DOHH2 (cell line): Measurements from ENCODE around the gene RPL10.

Experiments used
- H3F3A ChIP-seq: fragments of 200-600 bp; sonication (generic), shearing (Covaris generic); 2 replicates; pipeline ENCODE4 v1.6.0; 2016; ENCODE audit warnings: antibody characterized with exemption, mild to moderate bottlenecking; ENCODE audit not compliant: control insufficient read depth, insufficient read depth
- H3K27ac ChIP-seq: fragments of 200-600 bp; sonication (generic); 2 replicates; pipeline ENCODE4 v1.5.1; 2014; ENCODE audit warnings: low read depth, mild to moderate bottlenecking, low read length, moderate library complexity
- H3K27me3 ChIP-seq: fragments of 200-600 bp; sonication (generic); 2 replicates; pipeline ENCODE4 v1.6.1; 2014; ENCODE audit warnings: mild to moderate bottlenecking, low read length, mixed read lengths; ENCODE audit not compliant: control insufficient read depth
- H3K36me3 ChIP-seq: fragments of 200-600 bp; sonication (generic); 2 replicates; pipeline ENCODE4 v1.6.1; 2014; ENCODE audit warnings: mild to moderate bottlenecking, low read length, moderate library complexity, mixed read lengths; ENCODE audit not compliant: control insufficient read depth
- H3K4me1 ChIP-seq: fragments of 200-600 bp; sonication (generic); 2 replicates; pipeline ENCODE4 v1.6.1; 2014; ENCODE audit warnings: mild to moderate bottlenecking, low read length, mixed read lengths; ENCODE audit not compliant: control insufficient read depth
- H3K4me2 ChIP-seq: fragments of 200-600 bp; sonication (generic); 2 replicates; pipeline ENCODE4 v1.6.0; 2014; ENCODE audit warnings: mild to moderate bottlenecking, low read length, moderate library complexity
- H3K4me3 ChIP-seq: fragments of 200-600 bp; sonication (generic); 2 replicates; pipeline ENCODE4 v1.5.1; 2014; ENCODE audit warnings: mild to moderate bottlenecking, low read length, mixed read lengths
- H3K79me2 ChIP-seq: fragments of 200-600 bp; sonication (generic); 2 replicates; pipeline ENCODE4 v1.6.1; 2014; ENCODE audit warnings: mild to moderate bottlenecking, low read length, mixed read lengths; ENCODE audit not compliant: control insufficient read depth
- H3K9me2 ChIP-seq: fragments of 200-600 bp; sonication (generic); replicated peaks from 2 replicates; pipeline ENCODE4 v1.6.1; 2014; ENCODE audit warnings: mild to moderate bottlenecking, low read length, mixed read lengths; ENCODE audit not compliant: control insufficient read depth
- H3K9me3 ChIP-seq: fragments of 200-600 bp; sonication (generic); 2 replicates; pipeline ENCODE4 v1.6.1; 2014; ENCODE audit warnings: antibody characterized with exemption, low read length, mixed read lengths; ENCODE audit not compliant: control insufficient read depth, insufficient read depth
- H4K20me1 ChIP-seq: fragments of 200-600 bp; sonication (generic); 2 replicates; pipeline ENCODE4 v1.6.0; 2014; ENCODE audit warnings: low read depth, mild to moderate bottlenecking, antibody characterized with exemption, low read length, moderate library complexity; ENCODE audit not compliant: control insufficient read depth, insufficient read depth
- EZH2phosphoT487 ChIP-seq: fragments of 200-600 bp; sonication (generic); IDR thresholded peaks from 2 replicates; pipeline ENCODE4 v1.6.1; 2017; ENCODE audit warnings: borderline replicate concordance, mild to moderate bottlenecking, antibody characterized with exemption, low read length, moderate library complexity, mixed read lengths
- TF ChIP-seq, protein P1 (sequence below): fragments of 200-600 bp; sonication (generic); IDR thresholded peaks from one replicate; pipeline ENCODE4 v1.5.1; 2014; ENCODE audit warnings: antibody characterized with exemption, mild to moderate bottlenecking, low read depth, low read length; ENCODE audit not compliant: poor library complexity, severe bottlenecking

The RPL10 gene

GRCh38 chrX:154430916-154431315 lies 32.7 kb downstream of the RPL10 start:
- TF ChIP-seq EZH2phosphoT487 = no peak
- TF ChIP-seq, protein P1, sequence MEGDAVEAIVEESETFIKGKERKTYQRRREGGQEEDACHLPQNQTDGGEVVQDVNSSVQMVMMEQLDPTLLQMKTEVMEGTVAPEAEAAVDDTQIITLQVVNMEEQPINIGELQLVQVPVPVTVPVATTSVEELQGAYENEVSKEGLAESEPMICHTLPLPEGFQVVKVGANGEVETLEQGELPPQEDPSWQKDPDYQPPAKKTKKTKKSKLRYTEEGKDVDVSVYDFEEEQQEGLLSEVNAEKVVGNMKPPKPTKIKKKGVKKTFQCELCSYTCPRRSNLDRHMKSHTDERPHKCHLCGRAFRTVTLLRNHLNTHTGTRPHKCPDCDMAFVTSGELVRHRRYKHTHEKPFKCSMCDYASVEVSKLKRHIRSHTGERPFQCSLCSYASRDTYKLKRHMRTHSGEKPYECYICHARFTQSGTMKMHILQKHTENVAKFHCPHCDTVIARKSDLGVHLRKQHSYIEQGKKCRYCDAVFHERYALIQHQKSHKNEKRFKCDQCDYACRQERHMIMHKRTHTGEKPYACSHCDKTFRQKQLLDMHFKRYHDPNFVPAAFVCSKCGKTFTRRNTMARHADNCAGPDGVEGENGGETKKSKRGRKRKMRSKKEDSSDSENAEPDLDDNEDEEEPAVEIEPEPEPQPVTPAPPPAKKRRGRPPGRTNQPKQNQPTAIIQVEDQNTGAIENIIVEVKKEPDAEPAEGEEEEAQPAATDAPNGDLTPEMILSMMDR = no peak
- no peak overlapping the region for H3K27ac ChIP-seq

DNA sequence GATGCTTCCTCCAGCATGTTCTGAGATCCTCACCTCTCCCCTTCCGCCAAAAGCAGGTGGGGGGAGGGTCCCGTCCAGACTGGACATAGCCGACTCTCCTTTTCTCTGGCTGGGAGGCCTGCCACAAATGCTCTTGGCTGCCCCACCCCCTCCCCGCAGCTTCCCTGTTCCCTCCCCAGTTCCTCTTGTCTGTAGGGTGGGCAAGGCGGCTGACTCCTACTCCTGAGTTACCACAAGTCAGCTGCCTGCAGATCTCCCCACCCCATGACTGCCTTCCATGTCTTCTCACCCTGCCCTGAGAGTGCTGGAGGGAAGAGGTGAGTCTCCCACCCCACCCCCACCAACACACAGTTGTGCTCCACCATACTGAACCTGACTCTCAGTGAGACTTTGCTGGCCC lies 33.2 kb downstream of the RPL10 start:
- Histone ChIP-seq H3K9me3 (no peaks in the 10 kb centered on the region), H3K27ac (no peak overlapping the region), H4K20me1 (no peaks in the 10 kb centered on the region), H3K27me3 (no peaks in the 10 kb centered on the region), H3F3A (no peaks in the 10 kb centered on the region), H3K36me3 (no peaks in the 10 kb centered on the region; the same call in 1 of the 2 replicates), H3K79me2 (peaks cover 25% of the 10 kb centered on the region), H3K9me2 (no peaks in the 10 kb centered on the region), H3K4me2 (no peak overlapping the region), H3K4me1 (peaks cover 20% of the 10 kb centered on the region), H3K4me3 (no peak overlapping the region)
- TF ChIP-seq, protein P1 = no peak
- no peak for TF ChIP-seq EZH2phosphoT487

More at GRCh38 chrX:154430916-154431315, 32.7 kb downstream of the RPL10 start:
- Histone ChIP-seq H3K27me3 (no peaks in the 10 kb centered on the region), H4K20me1 (no peaks in the 10 kb centered on the region), H3K9me2 (no peaks in the 10 kb centered on the region), H3K79me2 (peaks cover 25% of the 10 kb centered on the region), H3K4me3 (no peak overlapping the region), H3F3A (no peaks in the 10 kb centered on the region), H3K4me1 (peaks cover 17% of the 10 kb centered on the region), H3K36me3 (no peaks in the 10 kb centered on the region; the same call in 1 of the 2 replicates), H3K4me2 (no peak overlapping the region), H3K9me3 (no peaks in the 10 kb centered on the region)

GRCh38 chrX:154432210-154432609 lies 34.0 kb downstream of the RPL10 start:
- Histone ChIP-seq H3K9me3 (no peaks in the 10 kb centered on the region), H3K36me3 (no peaks in the 10 kb centered on the region; the same call in 1 of the 2 replicates)

More at GRCh38 chrX:154432210-154432609, 34.0 kb downstream of the RPL10 start:
- H3K79me2 ChIP-seq = peaks cover 27% of the 10 kb centered on the region
- no peaks in the 10 kb centered on the region for H4K20me1 ChIP-seq
- no peaks in the 10 kb centered on the region for H3K9me2 ChIP-seq
- H3F3A ChIP-seq = no peaks in the 10 kb centered on the region
- H3K4me2 ChIP-seq = no peak overlapping the region
- no peak overlapping the region for H3K27ac ChIP-seq
- H3K4me3 ChIP-seq = no peak overlapping the region
- no peaks in the 10 kb centered on the region for H3K27me3 ChIP-seq
- H3K4me1 ChIP-seq = peaks cover 20% of the 10 kb centered on the region
- TF ChIP-seq, protein P1 = no peak
- TF ChIP-seq EZH2phosphoT487 = no peak
